ENCODE measurements around the gene UGT1A4.

The UGT1A4 gene

DNA sequence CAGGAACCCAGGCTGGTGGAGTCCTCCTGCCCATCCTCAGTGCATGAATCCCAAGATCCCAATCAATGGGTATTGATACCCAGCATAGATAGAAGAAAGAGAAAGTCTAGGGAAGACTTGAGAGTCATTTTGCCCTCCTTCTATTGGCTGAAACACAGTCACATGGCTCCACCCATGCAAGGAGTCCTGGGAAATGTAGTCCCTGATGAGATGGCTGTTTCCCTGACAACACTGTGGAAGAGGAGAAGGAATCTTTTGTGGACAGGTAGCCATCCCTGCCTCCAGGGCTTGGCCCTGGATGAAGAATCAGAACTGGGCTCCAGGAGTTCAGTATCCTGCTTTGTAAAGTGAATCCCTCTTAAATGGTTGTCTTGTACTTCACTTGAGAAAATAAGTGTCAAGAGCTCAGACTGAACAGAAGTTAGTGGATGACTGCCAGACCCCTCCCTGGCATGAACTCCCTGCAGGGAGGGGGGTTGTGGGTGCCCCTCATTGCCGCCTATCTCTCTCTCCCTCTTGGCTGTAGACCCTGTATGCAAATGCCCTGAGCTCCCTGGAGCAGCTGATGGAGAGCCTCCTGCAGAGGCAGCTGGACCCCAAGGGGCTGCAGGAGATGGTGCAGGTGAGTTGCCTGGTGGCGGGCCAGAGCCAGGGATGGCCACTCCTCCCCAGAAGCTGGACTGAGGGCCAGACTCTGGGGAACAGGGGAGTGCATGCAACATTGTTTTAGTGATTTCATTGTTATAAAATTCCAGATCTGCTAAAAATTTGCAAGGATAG lies 95.7 kb downstream of the UGT1A4 start:
- DNase-seq: no peak

DNA sequence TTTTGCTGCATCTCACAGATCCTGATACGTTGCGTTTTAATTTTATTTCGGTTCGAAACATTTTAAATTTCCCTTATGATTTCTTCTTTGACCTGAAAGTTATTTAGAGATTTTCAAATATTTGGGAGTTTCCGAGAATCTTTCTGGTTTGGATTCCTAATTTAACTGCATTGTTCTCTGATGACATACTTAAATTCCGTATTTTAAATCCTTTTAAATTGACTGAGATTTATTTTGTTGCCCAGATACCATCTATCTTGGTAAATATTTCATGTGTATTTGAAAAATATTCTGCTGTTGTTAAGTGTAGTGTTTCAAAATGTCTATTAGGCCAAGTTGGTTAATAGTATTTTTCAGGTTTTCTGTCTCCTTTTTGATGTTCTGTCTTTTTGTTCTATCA lies 97.3 kb downstream of the UGT1A4 start:
- no peak for DNase-seq

DNA sequence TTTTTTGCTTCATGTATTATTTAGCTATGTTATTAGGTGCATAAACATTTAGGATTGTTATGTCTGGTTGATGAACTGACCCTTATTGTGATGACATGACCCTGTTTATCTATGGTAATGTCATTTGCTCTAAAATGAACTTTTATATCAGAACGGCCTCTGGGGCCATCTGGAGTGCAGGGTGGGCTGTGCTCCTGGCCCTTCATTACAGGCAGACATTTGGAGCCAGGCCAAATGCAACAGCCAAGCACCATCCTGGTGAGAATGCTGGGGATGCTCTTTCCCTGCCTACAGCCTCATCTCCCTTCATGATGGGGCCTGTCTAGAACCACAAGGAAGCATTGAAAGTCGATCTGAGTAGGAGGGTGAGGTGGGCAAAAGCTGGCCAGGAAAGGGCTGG lies 97.8 kb downstream of the UGT1A4 start:
- no peak for DNase-seq

DNA sequence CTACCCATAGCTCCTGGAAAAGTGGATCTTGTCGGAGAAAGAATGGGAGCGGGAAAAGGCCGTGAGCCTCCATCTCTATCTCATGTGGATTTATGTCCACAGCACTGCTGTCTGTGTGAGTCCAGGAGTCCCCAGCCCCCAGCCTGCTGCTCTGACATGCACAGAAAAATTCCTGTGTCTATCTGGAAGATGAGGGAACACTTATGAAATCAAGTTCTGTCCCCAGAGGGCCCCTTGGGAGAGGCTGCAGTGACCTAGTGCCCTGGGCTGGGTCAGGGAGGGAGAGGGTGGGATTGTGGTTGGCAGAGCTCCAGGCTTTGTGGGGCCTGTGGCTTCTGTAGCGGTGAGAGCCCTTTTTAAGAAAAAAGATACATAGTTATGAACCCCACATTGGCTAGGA lies 98.2 kb downstream of the UGT1A4 start:
- no peak for DNase-seq

DNA sequence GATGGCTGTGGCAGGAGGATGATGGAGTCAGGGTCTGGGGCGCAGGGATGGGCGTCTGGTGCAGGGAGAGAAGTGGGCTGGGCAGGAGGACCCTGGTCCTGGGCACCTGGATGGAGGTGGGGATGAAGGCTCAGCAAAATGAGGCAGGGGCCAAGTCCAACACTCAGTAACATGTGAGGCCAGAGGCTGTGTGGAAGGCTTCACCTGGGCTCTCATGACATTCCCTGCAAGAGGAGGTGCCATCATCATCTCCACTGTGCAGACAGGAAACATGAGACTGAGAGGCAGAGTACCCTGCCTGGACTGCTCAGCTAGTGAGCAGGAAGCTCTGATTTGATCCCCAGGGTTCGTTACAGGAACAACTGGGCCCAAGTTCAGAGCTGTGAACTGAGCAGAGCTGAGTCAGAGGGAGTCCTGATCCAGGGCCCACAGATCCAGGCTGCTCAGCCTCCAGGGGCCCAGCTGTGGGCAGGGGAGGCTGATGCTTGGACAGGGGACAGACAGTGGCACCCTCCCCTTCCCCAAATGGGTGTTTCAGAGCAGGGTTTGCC lies 98.9 kb downstream of the UGT1A4 start:
- DNase-seq: no peak

DNA sequence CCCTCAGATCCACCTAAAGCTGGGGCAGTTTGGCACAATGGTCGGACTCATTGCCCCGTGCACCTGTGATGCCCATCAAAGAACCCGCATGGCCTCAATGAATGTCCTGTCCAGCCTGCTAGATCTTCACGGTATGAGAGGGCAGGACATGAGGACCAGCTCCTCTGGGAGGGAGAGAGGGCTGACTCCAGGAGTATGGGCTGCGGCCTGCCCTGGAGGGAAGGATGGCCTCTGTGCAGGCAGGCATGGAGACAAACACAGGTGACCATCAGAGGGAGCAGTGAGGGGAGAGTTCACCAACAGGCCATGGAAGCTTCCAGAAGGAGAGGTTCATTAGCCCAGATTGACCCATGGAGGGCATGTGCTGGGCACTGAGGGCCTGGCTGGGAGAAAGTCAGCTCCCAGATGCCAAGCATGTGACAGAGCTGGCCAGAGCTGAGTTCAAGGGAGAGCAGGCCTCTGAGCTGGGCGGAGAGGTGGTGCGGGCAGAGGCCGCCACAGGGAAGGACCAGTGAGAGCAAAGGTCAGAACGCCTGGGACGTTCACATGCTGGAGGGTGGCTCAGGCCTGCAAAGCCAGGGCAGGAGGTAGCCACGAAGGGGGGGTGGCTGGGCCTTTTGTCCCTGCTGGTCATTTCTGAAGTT lies 99.6 kb downstream of the UGT1A4 start:
- no peak for DNase-seq

DNA sequence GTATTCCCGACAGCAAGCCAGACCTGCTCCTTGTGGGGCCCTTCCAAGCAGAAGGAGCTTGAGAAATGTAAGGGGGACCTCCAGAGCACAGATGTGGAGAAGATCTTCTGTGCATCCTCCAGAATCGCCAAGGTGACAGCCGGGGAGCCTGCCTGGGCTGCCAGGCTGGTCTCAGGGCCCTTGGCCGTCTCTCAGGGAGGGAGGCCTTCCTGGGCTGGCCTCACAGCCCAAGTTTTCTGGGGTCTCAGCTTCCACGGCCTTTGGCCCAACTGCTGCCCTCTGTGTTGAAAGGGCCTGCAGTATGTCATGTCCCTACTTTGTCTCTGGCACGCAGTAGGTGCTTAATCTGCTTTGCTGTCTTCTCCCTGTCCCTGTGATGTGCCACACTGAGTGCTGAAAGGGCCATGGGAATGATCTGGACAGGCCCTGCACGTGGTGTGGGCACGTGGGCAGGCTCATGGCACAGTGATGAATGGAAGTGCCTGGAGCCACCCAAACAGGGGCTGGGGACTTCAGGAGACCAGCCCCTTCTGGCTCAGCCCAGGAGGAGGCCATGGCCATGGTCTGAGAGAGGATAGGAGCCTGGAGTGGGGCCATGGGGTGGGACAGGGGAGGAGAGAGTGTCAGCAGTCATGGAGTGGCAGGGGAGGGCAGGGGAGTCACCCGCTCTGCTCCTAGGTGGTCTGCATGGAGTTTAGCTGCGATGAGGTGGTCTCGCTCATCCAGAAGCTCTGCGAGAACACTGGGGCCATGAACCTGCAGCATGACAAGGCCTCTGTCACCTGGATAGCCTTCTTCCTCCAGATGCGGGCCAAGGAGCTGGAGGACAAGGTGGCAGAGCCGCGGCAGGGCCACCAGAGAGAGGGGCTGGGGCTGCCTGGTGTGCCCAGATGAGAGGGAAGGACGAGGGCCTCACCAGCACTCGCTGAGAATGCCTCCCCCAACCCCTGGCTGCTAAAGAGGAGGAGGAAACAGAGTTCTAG lies 100.4 kb downstream of the UGT1A4 start:
- no peak for DNase-seq

DNA sequence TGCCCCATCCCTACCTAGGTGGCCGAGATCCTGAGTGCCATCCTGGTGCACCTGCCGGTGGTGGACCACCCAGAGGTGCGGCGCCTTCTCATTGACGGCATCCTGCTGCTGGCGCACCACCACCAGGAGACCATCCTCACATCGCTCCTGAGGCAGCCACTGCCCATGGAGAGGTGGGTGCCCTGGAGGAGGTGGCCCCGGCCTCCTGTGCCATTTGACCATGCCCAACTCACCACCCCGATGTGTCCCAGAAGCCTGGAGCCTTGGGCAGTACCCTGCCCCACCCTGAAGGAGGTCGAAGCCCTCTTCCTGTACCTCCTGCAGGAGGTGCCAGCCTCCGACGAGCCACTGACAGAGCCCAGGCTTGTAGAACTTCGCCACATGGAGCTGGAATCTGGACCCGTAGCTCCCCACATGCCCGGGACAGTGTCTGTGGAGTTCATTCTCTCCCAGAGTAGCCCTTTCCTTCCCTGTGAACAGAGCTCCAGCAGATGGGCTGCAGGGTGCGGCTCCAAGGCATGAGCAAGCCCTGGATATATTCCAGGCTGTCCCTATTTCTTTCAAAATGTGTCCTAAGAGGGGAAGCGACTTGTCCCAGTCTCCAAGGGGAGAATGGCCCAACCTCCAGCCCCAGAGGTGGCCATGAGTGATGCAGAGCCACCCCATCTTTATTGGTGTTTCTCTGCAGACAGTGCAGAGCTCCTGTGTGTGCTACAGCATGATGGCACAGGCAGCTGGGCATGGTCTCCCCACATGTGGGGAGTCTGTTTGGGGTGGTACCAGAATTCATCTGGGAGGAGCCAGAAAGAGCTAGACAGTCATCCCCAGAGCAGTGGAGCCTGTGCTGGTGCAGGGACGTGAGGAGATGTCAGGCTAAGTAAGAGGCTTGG lies 101.6 kb downstream of the UGT1A4 start:
- DNase-seq: no peak

DNA sequence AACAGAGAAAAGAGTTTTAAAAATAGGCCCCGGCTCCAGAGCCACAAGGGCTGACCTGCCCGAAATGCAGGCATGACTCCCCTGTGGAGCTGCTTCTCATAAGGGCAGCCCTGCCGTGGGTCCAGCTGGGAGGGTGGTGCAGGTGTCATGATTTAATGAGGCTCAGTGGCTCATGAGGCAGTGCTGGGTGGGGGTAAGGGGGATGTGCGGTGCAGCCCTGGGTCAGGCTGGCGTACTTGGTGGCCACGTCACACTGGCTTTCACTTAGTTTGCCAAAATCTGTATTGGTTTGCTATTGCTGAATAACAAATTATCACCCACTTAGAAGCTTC lies 102.2 kb downstream of the UGT1A4 start:
- no peak for DNase-seq

DNA sequence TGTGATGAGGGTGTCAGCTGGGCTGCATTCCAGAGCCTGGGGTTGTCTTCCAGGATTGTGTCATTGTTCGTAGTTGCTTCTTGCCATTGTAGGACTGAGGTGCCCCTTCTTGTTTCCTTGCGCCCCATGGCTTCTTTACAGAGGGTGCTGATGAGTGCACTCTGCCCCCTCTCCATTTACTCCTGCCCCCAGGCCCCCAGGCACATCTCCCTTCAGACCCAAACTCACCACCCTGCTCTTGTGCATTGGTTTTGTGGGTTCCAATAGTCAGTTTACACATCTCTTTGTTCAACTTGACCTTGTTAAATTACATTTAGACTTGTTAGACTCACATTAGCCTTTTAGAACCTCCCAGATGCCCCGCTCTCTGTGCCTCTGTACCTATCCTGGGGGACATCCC lies 102.7 kb downstream of the UGT1A4 start:
- no peak for DNase-seq

DNA sequence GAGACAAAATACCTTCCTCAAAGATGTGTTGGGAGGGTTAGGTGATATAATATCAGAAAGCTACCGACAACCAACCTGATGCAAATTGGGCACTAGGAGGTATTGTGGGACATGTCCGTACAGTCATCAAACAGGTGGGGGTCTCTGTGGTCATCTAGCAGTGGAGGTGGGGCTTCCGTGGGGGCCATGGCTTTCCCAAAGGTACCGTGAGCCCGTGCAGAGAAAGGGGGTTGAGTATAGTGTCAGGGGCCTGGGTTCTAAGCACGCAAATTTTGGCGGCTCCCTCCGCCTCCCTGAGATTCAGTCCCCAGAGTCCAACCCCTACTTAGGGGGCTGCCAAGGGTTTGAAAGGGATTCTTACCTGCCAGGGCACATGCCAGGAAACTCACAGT lies 103.2 kb downstream of the UGT1A4 start:
- DNase-seq: no peak

DNA sequence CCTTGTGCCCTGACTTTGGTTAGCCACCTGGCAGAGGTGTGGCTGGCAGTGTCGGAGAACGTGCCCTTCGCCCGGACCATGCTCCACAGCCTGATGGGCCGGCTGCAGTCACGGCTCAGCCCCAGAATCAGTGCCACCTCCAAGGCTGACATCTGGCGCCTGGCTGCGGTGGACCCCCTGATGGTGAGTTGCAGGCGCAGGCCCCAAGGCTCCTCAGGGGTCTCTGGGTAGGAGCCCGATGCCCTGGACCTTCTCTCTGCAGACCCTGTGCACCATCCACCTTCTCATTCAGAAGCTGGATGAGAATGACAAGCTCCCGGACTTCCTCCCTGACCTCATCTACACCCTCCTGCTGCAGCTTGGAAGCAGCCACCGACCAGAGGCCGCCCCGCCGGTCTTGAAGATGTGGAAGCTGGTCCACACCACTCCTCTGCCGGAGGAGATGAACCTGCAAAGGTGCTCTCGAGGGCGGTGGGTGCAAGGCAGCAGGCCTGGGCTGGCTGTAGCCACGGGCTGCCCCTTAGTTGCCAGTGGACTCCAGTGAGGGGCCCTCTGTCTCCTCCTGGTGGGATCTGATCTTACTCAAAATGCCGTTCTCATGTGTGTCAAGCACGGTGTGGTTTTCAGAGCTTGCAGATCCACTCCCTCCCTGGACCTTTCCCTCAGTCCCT lies 103.7 kb downstream of the UGT1A4 start:
- DNase-seq: no peak

Measured in activated CD4-positive, alpha-beta T cell treated with anti-CD3 and anti-CD28 coated beads, Interleukin-2, amount 50 U/mL, for 48 hours (primary cell).